GM21515 (cell line): ENCODE measurements around the gene SPTLC1.
"Not testable (repeated sequence)": the region's sequence is repeated elsewhere in the genome, so short reads cannot be mapped to it uniquely, and the experiment has no call there.

ENCODE experiments used
- ATAC-seq: cut with Tn5 transposase; IDR thresholded peaks from one replicate; pipeline ENCODE4 v1.9.1; 2021; ENCODE audit not compliant: unreplicated experiment

Gene SPTLC1

DNA sequence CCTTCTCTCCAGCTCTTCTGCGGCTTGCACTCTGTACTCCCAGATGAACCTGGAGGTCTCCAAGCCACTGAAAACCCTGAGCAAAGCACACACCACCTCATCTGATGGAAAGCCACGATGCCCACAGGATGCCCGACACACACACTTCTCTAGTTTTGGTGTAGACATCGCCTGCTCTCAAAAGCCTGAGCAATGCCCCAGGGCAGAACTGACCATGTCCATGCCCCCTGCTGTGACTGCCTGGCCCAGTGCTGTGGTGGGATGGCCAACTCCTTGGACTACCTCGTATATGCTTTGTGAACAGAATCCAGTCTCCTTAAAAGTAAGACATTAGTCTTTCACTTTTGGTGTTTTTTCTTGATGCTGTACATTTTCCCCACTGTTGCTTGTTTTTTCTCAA lies 81.2 kb downstream of the SPTLC1 start:
- no peak for ATAC-seq

DNA sequence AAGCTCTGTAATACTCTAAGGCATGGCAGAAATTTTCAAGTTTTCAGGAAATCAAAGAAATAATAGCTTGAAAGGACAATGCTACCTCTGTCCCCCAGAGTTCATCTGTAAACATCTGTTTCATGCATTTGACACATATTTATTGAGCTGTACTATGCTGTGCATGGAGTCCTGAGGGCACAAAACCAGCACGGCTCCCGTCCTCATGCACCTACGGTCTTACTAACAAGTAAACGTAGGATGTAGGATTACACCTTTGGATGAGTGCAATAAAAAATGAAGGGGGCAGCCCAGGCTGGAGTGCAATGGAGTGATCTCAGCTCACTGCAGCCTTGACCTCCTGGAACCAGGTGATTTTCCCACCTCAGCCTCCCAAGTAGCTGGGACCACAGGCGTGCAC lies 81.9 kb downstream of the SPTLC1 start:
- no peak for ATAC-seq

DNA sequence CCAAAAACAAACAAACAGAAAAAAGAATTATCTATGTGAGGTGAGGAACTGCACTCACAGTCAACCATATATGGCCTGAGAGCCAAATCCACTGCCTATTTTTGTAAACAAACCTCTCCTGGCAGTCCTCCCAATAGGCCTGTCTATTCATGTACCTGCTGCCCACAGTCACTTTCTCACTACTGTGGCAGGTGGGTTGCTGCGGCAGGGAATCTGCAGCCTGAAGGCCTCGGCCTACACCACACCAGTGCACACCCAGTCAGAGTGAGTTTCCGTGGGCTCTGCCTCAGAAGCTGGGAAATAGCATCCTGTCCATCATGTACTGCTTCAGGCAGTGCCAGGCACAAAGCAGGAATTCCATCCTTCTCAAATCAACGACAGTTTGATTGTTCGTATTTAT lies 82.3 kb downstream of the SPTLC1 start:
- ATAC-seq, result no peak

DNA sequence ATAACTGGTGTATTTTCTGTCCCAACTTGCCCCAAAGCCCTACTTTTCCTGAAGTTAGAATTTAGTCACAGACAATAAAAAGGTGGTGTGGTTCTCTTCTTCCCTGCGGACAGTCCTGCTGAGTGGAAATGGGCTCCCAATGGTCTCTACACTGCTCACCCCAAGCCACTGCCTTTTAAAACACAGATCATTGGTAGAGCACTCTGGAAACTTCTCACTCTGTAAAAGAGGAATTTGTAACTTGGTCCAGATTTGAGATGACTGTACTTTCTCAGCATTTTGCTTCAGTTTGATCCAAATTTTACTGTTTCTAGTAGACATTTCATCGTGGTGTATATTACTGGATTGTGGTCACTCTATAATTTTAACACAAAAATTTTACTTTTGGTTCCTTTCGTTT lies 84.8 kb downstream of the SPTLC1 start:
- no peak for ATAC-seq

DNA sequence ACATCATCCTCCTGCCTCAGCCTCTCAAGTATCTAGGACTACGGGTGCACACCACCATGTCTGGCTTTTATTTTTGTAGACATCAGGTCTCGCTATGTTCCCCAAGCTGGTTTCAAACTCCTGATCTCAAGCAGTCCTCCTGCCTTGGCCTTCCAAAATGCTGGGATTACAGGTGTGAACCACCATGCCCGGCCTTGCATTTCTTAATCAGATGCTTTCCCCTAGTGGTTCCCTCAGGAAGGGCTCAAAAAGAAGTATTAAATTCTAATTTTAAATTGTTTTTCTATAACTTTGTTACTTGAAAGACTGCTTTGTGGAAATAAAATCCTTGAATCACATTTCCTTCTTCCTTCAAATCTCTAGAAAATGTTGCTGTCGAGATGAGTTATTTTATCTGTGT lies 85.7 kb downstream of the SPTLC1 start:
- no peak for ATAC-seq

DNA sequence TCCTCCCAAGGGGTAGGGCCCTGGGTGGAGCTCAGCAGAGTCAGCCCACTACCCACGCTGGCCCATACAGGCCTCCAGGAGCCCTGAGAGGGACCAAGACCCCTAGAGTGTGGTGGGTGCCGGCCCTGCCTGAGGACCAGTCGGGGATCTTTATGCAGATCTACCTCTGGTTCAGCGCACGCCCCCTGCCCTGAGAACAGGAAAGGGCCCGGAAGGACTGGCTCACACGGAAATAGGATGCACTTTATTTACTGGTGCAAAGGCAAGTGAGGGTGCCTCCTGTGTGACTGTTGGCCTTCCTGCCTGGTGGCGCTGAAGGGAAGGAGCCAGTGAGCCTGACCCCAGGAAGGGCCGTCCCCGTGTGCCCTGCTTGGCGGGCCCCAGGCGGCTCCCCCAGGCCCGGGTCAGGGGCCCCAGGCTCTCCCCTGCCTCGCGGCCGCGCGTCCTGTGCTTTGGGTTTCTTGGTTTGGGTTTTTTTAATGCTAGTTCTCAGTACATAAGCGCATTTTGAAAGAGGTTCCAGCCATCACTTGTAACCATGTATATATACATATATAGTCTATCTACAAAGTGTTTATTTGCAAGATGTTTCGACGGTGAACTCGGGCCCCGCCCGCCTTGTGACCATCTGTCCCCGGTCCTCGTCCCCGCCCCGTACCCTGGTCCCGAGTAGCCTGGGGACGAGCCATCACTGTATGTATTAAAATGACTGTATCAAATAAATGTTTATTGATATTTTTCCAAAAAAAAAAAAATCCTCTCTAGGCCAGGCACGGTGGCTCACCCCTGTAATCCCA lies 88.8 kb downstream of the SPTLC1 start:
- ATAC-seq, result no peak

DNA sequence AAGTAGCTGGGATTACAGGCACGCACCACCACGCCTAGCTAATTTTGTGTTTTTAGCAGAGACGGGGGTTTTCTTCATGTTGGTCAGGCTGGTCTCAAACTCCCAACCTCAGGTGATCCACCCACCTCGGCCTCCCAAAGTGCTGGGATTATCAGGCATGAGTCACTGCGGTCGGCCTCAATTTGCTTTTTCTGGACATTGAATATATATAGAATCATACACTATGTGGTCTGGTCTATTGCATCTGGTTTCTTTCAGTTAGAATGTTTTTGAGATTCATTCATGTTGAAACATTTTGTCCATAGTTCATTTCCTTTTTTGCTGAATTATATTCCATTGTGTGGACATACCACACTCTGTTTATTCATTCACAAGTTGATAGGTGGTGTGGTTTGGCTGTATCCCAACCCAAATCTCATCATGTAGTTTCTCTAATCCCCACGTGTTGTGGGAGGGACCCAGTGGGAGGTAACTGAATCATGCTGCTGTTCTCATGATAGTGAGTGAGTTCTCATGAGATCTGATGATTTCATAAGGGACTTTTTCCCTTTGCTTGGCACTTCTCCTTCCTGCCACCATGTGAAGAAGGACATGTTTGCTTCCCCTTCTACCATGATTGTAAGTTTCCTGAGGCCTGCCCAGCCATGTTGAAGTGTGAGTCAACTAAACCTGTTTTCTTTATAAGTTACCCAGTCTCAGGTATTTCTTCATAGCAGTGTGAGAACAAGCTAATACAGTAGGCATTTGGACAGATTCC lies 93.2 kb downstream of the SPTLC1 start:
- ATAC-seq, result not testable (repeated sequence)

DNA sequence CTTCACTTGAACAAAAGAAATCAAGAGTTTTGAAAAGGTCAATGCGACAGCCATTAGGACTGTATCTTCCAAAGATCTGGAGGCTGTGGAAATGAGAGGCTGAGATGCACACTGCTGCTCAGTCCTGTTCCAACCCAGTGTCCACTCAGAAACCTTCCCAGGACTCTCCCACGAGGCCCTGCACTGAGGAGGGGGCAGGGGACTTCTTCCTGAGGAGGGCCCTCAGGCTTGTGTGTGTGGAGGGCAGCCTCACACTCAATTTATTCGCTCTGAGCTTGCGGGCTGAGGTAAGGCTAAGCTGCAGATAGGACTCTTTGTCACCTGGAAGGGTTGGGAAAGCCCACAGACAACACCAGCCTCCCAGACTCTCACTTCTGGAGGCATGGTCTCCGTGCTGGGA lies 95.6 kb downstream of the SPTLC1 start:
- ATAC-seq, result no peak

DNA sequence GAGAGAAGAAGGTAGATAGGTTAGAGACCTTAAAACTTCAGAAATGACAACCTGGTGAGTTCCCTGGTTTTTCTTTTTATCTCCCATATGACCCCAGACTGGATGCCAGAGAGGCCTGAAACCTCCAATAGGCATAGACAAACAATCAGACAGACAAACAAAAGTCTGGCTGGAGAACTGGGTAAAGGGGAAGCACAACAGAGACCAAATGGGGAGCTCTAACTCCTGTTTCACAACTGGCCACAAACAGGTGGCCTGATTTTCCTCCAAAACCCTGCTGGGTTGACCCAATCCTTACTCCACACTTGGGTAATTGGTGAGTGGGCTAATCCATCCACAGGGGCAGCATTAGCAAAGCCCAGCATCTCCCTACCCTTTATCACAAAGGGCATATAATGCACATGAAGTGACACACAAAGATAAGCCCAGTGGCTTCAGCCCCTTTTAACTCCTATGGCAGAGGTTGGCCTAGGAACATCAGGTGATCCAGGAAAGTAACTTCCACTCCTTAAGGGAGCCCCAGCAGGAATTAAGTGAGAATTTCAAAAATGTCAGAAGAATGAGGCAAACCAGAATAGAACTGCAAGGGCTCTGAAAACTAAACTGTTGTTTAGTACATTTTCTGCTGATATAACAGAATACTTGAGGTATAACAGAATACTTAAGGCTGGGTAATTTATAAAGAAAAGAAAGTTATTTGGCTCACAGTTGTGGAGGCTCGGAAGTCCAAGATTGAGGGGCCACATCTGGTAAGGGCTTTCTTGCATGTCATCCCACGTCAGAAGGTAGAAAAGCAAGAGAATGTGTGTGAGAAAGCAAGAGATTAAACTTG lies 104.3 kb downstream of the SPTLC1 start:
- ATAC-seq, result no peak

DNA sequence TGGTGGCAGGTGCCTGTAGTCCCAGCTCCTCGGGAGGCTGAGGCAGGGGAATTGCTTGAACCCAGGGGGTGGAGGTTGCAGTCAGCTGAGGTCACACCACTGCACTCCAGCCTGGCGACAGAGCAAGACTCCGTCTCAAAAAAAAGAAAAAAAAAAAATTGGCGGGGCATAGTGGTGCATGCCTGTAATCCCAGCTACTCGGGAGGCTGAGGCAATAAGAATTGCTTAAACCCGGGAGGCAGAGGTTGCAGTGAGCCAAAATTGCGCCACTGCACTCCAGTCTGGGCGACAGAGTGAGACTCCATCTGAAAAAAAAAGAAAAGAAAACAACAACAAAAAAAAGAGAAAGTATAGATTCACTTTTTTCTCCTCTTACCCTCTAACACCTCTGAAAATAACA lies 105.0 kb downstream of the SPTLC1 start:
- ATAC-seq, result not testable (repeated sequence)

DNA sequence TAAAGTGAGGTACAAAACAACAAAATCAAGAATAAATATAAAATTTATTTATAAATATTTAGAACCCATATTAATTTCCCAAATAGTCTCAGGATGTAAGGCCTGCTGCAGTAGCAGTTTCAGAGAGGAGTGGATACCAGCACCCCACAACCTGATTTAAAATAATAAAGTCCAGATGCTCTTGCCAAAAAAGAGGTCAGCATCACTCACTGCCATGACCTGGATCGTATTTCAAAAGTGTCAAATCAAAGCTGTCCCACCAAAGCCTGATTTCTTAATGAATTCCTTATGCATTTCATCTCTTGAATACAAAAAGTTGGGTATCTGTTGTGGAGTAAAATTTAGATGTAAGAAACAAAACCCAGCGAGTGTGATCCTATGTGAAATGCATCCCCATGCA lies 107.2 kb downstream of the SPTLC1 start:
- no peak for ATAC-seq

DNA sequence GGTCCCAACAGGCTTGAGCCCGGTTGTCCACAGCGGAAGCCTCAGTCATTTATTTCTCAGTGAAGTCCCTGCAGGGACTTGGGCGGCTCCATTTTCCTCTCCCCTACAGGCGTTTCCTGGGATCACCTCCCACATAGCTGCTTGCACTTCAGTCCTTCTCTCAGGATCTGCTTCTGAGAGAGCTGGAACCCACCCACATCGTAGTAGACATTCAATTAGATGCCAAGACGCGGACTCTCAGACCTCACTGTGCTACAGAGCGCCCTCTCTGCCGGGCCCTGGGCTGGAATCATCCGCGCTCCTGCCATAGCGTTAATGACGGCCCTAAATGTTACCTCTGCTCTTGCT lies 111.2 kb downstream of the SPTLC1 start:
- no peak for ATAC-seq

DNA sequence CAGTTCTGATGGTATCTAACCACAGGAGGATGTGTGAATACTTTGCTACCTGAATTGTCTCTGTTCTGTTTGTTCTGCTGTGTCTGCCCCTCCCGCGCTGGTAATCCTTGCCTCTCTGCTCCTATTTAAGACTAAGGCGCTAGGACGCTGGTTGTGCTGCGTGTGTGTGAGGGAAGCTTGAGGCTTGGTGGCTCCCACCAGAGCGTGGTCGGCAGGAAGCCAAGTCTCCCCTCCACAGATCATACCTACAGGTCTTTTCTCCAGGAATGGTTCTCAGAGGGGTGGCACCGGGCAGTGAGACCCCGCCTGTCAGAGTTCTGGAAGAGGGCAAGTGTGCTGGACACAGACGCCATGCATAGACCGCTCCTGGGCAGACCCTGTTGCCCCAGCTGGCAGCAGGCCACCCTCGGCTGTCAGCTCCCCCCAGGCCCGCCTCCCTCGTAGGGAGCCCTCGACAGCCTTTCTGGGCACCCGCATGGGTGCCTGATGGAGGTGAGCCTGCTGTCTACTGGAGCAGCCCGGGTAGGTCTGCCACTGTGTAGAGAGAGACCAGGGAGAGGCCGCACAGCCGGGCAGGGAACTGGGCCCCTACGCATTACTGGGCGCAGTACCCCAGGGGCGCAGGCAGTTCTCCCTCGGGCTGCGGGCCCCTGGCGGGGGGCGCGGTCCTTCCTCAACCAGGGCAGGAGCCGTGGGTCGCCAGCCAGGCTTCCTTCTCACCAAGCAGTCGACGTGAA lies 111.7 kb downstream of the SPTLC1 start:
- ATAC-seq, result no peak

DNA sequence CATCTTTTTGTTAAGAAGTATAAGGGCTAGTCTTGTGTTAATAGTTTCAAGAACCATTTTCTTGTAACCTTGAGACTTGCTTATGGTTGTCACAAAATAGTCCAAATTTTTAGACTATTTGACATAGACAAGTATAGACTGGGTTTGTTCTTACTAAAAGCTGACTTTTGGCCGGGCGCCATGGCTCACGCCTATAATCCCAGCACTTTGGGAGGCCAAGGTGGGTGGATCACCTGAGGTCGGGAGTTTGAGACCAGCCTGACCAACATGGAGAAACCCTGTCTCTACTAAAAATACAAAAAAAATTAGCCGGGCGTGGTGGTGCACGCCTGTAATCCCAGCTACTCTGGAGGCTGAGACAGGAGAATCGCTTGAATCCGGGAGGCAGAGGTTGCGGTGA lies 113.3 kb downstream of the SPTLC1 start:
- not testable (repeated sequence) for ATAC-seq

DNA sequence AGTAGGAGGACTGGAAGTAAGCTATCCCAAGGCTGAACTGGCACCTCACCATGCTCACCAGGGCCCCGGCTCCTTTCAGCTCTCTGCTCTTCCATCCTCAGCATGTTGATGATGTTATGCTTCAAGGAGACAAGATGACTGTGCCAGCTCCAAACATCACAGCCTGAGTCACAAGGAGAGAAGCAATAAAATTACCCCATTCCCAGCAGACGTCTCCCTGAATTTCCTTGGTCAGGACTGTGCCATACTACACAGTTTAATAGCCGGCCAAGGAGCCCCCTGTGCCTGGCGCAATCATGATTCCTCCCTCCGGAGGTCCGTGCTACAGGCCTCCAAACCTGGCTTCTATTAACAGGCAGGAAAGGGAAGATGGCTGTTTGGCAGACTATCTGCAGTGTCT lies 114.0 kb downstream of the SPTLC1 start:
- ATAC-seq, result no peak

DNA sequence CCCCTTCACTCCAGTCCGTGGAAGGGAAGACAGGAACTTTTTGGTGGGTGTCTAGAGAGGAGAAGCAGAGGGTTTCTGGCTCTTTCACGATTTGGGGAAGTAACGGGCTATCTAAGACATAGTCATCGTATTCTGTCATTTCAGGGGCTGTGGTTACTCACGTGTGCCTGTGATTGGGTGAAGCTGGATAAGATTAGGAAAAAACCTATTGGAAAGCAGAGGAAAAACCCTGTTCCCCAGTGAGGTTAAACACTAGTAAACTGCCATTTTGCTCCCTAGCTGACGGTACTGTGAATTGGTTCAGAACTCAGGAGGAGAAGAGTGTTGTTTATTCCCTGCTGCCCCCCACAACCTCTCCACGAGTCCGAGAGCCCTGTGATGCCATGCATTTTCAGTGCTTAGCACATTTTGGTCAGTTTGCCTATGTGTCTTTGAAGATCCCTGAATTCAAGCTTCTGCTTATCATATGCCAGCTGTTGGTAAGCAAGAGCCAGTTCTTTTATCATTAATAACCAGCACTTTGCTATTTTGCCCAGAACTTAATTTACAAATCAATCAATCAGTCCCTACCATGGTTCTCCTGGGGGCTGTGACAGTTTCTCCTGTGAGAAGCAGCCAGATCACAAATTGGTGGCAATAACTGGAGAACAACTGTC lies 120.1 kb downstream of the SPTLC1 start:
- ATAC-seq, result no peak

DNA sequence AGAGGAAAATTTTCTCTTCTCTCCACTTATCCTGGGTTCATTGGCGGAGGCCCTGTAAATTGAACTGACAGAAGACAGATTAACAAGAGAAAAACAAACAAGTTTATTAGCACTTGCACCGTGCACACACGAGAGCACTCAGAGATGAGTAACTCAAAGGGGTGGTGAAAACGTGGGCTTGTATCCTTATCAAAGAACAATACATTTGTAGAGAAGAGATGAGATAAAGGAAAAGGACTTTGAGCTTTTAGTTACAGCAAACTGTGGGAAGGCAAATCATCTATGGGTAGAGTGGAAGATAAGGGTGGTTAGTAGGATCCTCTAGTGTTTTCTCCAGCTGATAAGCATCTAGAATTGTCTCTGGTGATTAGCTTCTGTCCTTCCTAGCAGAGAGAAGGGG lies 120.8 kb downstream of the SPTLC1 start:
- no peak for ATAC-seq

DNA sequence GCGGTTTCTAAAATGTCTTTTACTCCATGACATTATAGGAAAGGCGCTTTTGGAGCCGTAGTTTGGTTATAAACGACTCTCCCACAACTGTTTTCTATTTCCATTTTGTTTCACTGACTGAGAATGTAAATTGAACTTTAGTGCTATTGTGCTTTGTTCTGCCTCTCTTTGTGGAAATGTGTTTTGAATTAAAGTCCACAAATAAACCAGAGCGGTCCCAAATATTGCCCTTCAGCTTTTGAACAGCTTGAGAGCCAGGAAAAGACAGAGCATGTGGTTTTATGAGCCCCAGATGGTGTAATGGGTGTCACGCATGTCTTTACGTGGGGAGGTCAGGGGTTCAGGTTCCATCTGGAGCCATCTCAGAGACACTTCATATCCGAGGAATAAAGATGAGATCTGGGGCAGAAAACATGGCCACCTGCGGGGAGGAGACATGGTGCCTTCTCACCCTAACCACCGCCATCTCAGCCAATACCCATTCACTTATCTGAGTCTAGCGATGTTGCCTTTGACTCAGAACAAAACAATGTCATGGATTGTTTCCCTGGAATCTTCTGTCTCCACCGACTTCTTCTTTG lies 122.7 kb downstream of the SPTLC1 start:
- ATAC-seq, result no peak

DNA sequence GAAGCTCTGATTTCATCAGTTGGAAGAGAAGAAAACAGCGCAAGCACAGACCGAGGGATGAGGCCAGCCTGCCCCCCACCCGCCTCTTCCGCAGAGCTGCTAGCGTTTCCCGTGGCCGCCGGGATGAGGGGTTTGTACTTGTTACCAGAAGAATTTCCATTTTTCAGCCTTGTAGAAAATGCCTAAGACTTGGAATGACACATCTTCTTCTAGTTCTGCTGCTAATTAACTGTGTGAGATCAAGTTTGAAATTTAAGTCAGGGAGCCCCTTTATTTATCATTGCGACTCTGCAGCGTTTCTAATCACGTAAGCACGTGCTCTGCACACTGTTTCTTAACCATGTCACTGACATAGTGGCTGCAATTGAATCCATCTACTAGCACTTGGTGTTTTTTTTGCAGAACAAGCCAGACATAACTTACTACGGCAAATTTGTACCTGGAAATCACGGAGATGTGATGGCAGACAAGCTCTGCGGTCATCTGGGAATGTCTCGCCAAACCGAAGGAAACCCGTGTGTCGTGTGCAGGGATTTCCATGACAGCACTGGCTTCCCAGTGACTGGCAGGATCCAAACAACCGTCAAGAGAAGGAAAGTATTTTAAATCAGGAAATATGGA lies 123.4 kb downstream of the SPTLC1 start:
- ATAC-seq, result no peak

DNA sequence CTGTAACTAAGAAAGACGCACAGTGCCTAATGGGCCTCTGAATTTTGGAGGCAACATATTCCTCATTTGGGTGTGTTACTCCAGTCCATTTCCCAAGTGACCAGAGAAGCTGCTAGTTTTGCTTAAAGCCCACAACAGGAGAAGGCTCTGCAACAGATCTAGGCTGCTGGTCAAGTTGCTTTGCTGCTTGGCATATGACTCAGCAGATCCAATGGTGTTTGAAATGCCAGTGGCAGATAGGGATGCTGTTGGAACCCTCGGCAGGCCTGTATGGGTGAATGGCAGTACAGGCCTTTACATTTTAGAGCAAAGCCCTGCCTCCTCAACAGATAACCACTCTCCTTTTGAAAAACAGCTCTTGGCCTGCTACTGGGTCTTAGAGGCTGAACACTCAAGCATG lies 129.0 kb downstream of the SPTLC1 start:
- ATAC-seq, result no peak
